Cardiac fibroblast (primary cell): Measurements from ENCODE around the gene WDR88.
A peak's percentile ranks its signal among the peaks of the same experiment; 100 is the strongest.
"Not testable (repeated sequence)": the region's sequence is repeated elsewhere in the genome, so short reads cannot be mapped to it uniquely, and the experiment has no call there.

Experiments used
- DNase-seq, 2 donors: peaks; one replicate each; pipeline versions ENCODE4 v3.0.0 to v3.0.0-alpha.2; 2010; ENCODE audit warnings: low read depth in 2 of 2
- H3K4me3 ChIP-seq, 2 donors: replicated peaks in 1 of 2; 1 replicate in 1 of 2; 2 replicates in 1 of 2; pipeline ENCODE4 v1.5.1; 2011; ENCODE audit warnings: low read depth in 2 of 2, low read length in 2 of 2, mild to moderate bottlenecking in 2 of 2, moderate library complexity in 1 of 2
- CTCF ChIP-seq: IDR thresholded peaks from one replicate; pipeline ENCODE4 v1.5.1; 2011; ENCODE audit warnings: low read depth, mild to moderate bottlenecking, low read length, inconsistent platforms

WDR88 gene

GRCh38 chr19:33156334-33156733 lies 24.4 kb downstream of the WDR88 start:
- DNase-seq, result peak; percentile 81 to 86
- TF ChIP-seq CTCF, result no peak
- H3K4me3 ChIP-seq, result no peak overlapping the region

- DNase-seq, result no peak
- no peak for TF ChIP-seq CTCF
- H3K4me3 ChIP-seq, result no peak overlapping the region
These were observed 26.0 kb downstream of the WDR88 start for GRCh38 chr19:33157906-33158305.

GRCh38 chr19:33158365-33158764 lies 26.5 kb downstream of the WDR88 start:
- no peak overlapping the region for H3K4me3 ChIP-seq
- no peak for TF ChIP-seq CTCF
- no peak for DNase-seq

GRCh38 chr19:33159149-33159548 lies 27.2 kb downstream of the WDR88 start:
- TF ChIP-seq CTCF, result no peak
- no peak for DNase-seq
- no peak overlapping the region for H3K4me3 ChIP-seq

GRCh38 chr19:33159893-33160292 lies 28.0 kb downstream of the WDR88 start:
- no peak for TF ChIP-seq CTCF
- no peak overlapping the region for H3K4me3 ChIP-seq
- no peak for DNase-seq

GRCh38 chr19:33161201-33161600 lies 29.3 kb downstream of the WDR88 start:
- DNase-seq, result no peak
- no peak overlapping the region for H3K4me3 ChIP-seq
- no peak for TF ChIP-seq CTCF

GRCh38 chr19:33163481-33163880 lies 31.6 kb downstream of the WDR88 start:
- no peak for DNase-seq
- no peak for TF ChIP-seq CTCF

GRCh38 chr19:33166037-33166436 lies 34.1 kb downstream of the WDR88 start:
- not testable (repeated sequence) for H3K4me3 ChIP-seq
- peak in 1 of 2 donors; percentile 9 for DNase-seq

More at GRCh38 chr19:33163481-33163880, 31.6 kb downstream of the WDR88 start:
- H3K4me3 ChIP-seq, result no peak overlapping the region
